GM18951 (cell line): ENCODE measurements around the gene TSPEAR.
"Not testable (repeated sequence)": the region's sequence is repeated elsewhere in the genome, so short reads cannot be mapped to it uniquely, and the experiment has no call there.

Experiments used
- POLR2A ChIP-seq: IDR thresholded peaks from 4 replicates; pipeline ENCODE4 v1.6.1; 2011; ENCODE audit warnings: mild to moderate bottlenecking; ENCODE audit not compliant: insufficient read length, insufficient read depth; ENCODE audit errors: extremely low read depth
- in situ Hi-C: fragments of 300-500 bp; cut with MboI; formaldehyde crosslinking; loops from one replicate; pipeline ENCODE4 v1.12.0; 2022; ENCODE audit warnings: low sequenced_read_pairs, mixed read lengths, inconsistent platforms; ENCODE audit not compliant: unreplicated experiment

TSPEAR gene

DNA sequence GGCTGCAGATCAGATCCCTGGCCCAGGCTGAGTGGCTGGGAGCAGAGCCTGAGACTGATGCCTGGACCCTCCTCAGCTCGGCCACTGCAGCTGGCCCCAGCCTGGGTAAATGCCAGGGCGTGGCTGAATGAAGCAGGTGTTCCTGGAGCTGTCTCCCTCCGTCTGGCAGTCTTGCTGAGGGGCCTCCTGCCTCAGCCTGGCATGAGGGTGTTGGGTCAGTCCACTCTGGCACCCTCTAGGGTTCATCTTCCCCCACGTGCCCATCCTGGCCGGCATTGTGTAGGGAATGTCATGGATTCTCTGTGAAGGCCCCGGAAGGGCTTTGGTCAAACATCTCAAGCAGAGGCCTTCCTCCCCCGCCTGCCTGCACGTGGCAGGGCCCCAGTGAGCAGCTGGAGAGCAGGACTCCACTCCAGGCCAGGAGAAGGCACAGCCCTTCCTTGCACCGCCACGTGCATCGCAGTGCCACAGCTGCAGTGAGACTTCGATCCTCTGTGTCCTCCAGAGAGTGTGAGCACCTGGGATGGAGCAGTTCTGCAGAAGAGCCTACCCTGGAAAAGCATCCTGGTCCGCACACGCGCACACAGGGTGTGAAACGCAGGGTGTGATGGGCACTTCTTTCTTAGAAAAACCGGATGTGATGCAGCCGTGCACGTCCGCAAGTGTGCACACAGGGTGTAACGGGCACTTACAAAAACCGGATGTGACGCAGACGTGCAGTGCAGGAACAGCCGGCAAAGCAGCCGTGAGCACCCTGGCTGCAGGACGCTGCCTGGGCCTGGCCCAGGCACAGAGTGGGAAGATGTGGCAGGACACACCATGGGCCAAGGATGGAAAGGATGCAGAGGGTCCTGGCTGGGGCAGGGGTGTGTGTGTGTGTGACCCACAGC, 142.5 kb downstream of the TSPEAR start:
- in situ Hi-C loops: no loop called here
- no peak for TF ChIP-seq POLR2A

- no peak for TF ChIP-seq POLR2A
- in situ Hi-C loops: no loop called here
These were observed 143.1 kb downstream of the TSPEAR start for GRCh38 chr21:44568261-44568660.

GRCh38 chr21:44567481-44568171, 143.7 kb downstream of the TSPEAR start:
- in situ Hi-C loops: no loop called here
- no peak for TF ChIP-seq POLR2A

DNA sequence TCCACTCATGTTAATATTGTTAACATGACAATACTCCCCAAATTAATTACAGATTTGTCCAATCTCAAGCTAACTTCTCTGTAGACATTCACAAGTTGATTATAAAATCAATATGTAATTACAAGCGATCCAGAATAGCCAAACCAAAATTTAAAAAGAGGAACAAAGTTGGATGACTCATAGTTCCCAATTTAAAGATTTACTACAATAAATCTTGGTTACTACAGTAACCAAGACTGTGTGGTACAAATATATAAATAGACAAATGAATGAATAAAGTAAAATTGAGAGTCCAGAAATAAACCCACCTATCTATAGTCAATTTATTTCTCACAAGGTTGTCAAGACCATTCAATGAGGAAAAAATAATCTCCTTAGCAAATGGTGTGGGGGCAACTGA, 145.0 kb downstream of the TSPEAR start:
- in situ Hi-C loops: no loop called here
- TF ChIP-seq POLR2A: no peak

- no peak for TF ChIP-seq POLR2A
- in situ Hi-C loops: no loop called here
These were observed 146.3 kb downstream of the TSPEAR start for GRCh38 chr21:44564886-44565598.

DNA sequence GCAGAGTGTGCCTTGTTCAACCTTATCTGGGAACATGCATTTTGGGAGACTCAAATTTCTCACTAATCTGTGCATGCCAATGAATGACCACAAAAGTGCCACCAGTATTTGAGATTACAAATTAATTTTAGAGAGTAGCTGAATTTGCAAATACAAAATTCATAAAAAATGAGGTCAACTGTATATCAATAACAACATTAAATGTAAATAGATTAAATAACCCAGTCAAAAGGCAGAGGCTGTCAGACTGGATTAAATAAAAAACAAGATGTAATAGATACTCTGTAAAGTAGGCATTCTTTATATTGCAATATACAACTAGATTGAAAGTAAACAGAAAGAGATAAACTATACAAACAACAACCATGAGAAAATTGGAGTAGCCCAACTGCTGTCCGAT, 147.3 kb downstream of the TSPEAR start:
- no peak for TF ChIP-seq POLR2A
- in situ Hi-C loops: no loop called here

GRCh38 chr21:44558695-44559094, 152.7 kb downstream of the TSPEAR start, which contains the start of gene KRTAP10-3:
KRTAP10-3 (minus strand) TSS chr21:44558795; CDS start chr21:44558715, 80 bp downstream.
- in situ Hi-C loops: no loop called here

DNA sequence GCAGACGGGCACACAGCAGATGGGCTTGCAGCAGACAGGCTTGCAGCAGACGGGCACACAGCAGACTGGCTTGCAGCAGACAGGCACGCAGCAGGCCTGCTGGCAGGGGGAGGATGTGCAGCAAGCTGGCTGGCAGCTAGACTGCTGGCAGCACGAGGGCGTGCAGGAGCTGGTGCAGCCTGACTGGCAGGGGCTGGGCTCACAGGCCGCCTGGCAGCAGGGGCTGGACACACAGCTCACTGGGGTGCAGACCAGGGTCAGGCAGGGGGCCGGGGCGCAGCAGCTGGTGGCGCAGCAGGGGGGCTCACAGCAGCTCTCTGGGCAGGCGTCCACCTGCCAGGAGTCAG, 153.1 kb downstream of the TSPEAR start:
- in situ Hi-C loops: not testable (repeated sequence)

More at GRCh38 chr21:44558695-44559094, 152.7 kb downstream of the TSPEAR start, which contains the start of gene KRTAP10-3:
- no peak for TF ChIP-seq POLR2A

GRCh38 chr21:44557491-44558328, 153.7 kb downstream of the TSPEAR start:
- TF ChIP-seq POLR2A: no peak
- in situ Hi-C loops: no loop called here

GRCh38 chr21:44556879-44557278, 154.5 kb downstream of the TSPEAR start:
- in situ Hi-C loops: no loop called here
- no peak for TF ChIP-seq POLR2A

DNA sequence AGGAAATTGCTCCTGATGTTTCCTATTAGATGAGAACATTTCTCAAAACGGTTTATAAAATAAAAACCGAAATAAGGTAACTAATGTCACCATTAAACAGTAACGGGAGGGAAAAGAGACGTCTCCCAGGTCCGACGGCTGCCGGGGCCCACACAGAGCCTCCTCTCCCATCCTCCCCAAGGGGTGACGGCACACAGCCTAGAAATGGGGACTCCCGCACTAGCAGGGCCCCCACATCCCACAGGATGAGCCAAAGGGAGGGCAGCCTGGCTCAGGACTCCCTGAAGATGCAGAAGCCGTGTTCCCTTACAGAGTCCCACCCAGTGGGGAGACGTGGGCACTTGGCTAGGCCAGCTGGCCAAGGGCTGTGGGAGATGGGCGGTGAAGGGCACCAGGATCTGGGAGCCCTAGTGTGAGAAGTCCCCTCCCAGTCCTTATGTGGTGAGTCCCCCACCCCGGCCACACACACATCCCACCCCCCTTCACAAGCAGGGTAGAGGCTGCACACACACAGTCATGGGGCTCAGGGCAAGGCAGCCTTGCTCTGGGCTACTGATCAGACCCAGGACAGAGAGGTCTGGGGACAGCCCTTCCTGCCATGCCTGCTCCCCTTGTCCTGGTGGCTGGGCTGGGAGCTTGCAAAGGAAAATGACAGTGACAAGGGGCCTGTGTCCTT, 156.0 kb downstream of the TSPEAR start:
- no peak for TF ChIP-seq POLR2A
- in situ Hi-C loops: no loop called here

- in situ Hi-C loops: no loop called here
- no peak for TF ChIP-seq POLR2A
These were observed 158.7 kb downstream of the TSPEAR start for GRCh38 chr21:44552681-44553080.

GRCh38 chr21:44552136-44552535, 159.2 kb downstream of the TSPEAR start:
- no peak for TF ChIP-seq POLR2A
- in situ Hi-C loops: no loop called here
